NB4 (cell line): ENCODE data around the gene GART.

Source experiments
- MYC ChIP-seq: IDR thresholded peaks from 2 replicates; pipeline ENCODE4 v1.6.1; 2011; ENCODE audit warnings: low read depth, low read length
- POLR2A ChIP-seq: IDR thresholded peaks from 2 replicates; pipeline ENCODE4 v1.6.1; 2011; ENCODE audit warnings: mild to moderate bottlenecking; ENCODE audit not compliant: insufficient read length; ENCODE audit errors: extremely low read depth
- TF ChIP-seq, protein P1 (sequence below): IDR thresholded peaks from one replicate; pipeline ENCODE4 v1.5.1; 2012; ENCODE audit warnings: low read depth, low read length
- TF ChIP-seq, protein P2 (sequence below): IDR thresholded peaks from 2 replicates; pipeline ENCODE4 v1.6.1; 2011; ENCODE audit warnings: low read depth, low read length

DNA sequence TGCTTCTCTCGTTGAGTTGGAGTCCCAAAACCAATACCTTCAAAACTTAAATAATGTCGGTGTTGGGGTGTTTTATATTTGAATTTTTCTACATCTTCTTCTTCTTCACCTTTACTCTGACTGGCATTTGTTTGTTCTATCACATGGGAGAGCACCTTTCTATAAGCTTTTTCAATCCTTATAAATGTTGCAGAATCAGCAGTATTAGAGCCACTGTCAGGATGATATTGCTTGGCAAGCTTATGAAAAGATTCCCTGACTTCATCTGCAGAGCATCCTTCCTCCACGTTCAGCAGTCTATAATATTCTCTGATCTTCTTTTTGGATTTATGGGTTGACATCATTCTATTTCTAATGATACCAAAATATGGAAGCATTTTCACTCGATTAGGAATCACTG lies 53.0 kb downstream of the GART start:
- TF ChIP-seq, protein P1, sequence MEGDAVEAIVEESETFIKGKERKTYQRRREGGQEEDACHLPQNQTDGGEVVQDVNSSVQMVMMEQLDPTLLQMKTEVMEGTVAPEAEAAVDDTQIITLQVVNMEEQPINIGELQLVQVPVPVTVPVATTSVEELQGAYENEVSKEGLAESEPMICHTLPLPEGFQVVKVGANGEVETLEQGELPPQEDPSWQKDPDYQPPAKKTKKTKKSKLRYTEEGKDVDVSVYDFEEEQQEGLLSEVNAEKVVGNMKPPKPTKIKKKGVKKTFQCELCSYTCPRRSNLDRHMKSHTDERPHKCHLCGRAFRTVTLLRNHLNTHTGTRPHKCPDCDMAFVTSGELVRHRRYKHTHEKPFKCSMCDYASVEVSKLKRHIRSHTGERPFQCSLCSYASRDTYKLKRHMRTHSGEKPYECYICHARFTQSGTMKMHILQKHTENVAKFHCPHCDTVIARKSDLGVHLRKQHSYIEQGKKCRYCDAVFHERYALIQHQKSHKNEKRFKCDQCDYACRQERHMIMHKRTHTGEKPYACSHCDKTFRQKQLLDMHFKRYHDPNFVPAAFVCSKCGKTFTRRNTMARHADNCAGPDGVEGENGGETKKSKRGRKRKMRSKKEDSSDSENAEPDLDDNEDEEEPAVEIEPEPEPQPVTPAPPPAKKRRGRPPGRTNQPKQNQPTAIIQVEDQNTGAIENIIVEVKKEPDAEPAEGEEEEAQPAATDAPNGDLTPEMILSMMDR = no peak
- no peak for TF ChIP-seq POLR2A
- TF ChIP-seq MYC = no peak
- TF ChIP-seq, protein P2, sequence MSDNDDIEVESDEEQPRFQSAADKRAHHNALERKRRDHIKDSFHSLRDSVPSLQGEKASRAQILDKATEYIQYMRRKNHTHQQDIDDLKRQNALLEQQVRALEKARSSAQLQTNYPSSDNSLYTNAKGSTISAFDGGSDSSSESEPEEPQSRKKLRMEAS = no peak
